GM21367 (cell line): Measurements from ENCODE around the gene ZNF740.

ENCODE experiments used
- ATAC-seq: cut with Tn5 transposase; IDR thresholded peaks from one replicate; pipeline ENCODE4 v1.9.1; 2021; ENCODE audit not compliant: unreplicated experiment

ZNF740 gene

DNA sequence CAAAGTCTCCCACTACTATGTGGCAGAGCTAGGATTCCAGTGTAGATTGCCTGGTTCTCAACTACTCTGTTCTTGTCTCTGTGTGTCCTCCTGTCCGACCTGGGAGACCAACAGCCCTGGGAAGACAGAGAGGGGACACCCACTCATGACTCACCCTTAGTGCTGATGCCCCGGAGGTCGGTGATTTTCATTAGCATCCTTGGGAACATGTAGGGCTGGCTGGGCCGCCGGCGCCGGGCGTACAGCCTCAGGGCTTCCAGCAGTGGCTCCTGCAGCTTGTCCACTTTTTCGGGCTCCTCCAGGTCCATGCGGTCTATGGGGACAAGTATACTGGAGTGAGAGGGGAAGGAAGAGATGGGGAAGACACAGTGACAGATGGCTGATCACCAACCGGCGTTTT lies 32.4 kb downstream of the ZNF740 start:
- no peak for ATAC-seq

DNA sequence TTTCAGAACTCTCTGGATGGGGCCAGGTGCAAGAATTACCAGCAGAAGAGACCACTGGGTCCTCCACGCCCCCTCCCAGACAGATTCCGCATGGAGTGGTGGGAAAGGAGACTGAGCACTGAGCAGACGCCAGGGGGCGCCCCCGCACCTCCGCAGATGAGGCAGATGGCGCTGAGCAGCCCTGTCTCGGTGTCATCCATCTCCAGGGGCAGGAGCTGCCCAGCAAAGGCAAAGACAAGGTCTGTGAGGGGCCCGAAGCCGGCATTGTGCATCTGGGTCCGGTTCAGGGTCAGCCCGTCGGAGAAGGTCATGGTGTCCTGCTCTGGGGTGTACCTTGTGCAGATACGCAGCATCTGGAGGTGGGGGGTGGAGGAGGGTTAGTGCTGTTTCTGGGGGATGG lies 32.8 kb downstream of the ZNF740 start:
- ATAC-seq: no peak

DNA sequence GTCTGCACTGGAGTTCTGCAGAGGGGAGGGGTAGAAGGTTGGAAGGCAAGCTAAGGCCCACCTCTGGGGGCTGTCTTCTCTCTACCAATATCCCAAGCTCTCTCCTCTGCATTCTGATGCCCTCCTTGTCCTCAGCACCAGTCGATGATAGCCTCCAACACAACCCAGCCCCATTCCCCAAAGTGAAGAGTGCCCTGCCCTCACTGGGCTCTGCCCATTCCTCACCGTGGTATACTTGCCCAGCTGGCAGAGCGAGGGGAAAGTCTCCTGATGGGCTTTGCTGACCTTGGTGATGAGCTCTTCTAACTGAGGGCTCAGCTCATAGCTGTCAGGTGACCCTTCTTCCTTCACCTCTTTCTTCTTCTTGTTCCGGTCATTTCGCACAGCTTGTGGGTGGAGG lies 33.7 kb downstream of the ZNF740 start:
- no peak for ATAC-seq

DNA sequence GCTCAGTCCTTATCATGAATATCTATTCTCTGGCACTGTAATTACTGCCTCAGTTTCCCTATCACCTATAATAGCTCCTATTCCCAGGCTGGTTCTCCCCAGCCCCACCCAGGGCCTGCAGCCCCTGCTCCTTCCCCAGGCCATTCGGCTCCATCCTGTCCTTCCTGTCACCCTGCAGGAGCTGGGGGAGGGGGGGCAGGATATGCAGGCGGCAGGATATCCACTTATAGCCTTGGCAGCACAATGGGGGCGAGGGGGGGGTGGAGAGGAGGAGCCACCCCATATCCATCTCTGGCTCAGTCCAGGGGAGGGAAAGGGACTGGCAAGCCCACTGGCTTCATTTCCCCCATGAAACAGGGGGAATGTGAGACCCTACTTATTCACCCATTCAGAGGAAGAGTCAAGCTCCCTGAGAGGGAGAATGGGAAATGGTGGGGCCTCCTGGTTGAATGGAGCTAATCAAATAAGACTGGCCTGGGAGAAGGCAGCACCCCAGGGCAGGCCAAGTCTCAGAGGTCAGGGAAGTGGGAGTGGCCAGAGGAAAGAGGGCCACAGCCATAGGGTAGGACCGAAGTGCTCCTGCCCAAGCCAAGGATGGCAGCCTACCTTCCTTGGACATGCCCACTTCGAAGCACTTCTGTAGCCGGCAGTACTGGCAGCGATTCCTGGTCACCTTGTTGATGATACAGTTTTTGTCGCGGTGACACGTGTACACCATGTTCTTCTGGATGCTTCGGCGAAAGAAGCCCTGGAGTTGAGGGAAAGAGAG lies 34.3 kb downstream of the ZNF740 start:
- no peak for ATAC-seq

DNA sequence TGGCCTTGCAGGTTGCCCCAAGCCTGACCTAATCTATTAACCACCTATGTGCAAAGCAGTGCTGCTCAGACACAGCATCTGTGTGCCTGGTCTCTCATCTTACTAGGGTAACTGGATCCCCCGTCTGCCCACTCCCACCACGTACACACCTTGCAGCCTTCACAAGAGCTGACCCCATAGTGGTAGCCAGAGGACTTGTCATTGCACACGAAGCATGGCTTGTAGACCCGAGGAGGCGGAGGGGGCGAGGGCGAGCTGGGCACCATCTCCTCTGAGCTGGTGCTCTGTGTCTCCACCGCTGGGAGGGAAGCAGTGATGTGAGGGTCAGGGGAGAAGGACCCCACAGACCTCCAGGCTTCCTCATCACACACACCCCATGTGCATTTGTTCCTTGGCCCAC lies 35.0 kb downstream of the ZNF740 start:
- no peak for ATAC-seq

DNA sequence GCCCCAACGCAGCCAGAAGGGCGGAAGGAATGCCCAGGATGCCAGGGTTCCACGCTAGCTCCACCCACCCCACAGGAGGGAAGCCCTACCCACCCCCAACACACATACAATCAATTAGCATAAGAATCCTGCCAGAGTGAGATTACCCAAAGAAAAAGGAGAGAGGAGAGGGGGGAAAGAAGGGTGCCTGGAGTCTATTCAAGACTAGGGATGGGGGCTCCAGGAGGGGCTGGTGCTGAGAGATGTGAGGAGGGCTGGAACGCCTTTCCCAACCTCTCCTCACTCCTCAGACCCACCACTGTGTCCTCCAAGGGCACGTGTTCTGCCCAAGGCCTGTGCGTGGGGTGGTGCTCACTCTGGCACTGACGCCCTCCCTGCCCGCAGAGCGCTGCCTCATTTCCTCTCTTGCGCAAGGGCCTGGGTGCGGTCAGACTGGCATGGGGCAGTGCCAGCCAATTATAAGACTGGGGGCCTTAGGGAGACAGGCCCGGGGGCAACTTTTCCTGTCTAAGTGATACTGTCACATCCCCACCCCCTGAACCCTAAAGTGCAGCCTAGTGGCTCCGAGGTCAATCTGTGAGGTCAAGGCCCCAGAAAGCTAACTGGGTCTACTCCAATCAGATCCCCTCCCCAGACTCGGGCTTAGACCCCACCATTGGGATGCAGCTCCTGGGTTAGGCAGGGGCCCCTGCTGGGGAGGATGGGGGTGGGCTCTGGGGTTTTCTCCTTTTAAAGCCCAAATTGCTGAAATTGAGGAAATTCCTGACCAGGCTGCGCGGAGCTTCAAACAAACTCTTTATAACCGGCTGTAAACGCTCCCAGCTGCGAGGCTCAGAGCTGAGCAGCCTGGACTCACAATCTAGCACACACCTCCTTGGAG lies 36.8 kb downstream of the ZNF740 start:
- ATAC-seq: no peak

DNA sequence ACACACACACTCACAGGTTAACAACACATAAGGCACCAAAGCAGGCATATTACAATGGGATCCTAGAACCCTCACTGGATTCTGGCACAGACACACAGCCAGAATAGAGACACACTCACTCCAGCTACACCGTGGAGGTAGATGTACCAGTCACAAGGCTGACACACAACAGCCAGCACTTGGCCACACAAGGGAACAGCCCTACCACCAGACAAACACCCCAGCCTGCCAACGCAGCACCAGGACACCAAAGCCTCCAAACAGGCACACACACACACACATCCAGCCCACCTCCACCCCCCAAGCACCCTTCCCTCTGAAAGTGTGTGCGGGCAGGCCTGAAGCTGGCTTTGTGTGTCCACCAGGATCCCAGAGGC lies 37.4 kb downstream of the ZNF740 start:
- ATAC-seq: no peak

DNA sequence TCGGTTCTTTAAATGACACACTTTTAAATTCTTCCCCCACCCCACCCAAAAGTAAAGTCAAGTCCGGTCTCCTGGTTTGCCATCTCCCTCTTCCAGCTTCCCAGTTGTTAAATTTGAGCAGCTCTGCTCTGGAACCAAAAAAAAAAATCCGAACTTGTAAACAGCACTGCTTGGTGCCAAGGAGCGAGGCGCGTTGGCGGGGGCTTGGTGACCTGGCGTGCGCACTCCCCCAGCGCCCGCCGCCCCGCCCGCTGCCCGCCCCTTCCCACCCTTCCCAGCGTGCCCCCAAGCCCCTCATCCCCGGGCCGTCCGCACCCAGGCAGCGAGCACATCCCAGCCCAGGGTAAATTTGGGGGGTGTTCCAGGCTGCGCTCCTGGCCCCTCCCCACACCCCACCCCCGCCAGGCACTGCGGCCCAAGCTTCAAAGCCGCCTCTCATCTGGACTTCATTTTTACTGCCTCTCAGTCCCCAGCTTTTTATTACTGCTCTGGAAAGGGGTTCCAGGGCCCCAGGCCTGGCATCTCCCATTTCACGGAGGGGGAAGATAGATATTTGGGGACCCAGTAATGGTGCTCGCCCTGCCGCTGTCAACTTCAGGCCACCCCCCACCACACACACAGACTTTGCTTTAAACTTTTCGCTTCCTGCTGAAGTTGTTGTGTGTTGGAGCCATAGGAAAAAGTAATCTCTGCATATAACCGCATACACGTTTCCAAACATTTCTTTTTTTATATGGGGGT lies 38.2 kb downstream of the ZNF740 start:
- ATAC-seq: no peak

DNA sequence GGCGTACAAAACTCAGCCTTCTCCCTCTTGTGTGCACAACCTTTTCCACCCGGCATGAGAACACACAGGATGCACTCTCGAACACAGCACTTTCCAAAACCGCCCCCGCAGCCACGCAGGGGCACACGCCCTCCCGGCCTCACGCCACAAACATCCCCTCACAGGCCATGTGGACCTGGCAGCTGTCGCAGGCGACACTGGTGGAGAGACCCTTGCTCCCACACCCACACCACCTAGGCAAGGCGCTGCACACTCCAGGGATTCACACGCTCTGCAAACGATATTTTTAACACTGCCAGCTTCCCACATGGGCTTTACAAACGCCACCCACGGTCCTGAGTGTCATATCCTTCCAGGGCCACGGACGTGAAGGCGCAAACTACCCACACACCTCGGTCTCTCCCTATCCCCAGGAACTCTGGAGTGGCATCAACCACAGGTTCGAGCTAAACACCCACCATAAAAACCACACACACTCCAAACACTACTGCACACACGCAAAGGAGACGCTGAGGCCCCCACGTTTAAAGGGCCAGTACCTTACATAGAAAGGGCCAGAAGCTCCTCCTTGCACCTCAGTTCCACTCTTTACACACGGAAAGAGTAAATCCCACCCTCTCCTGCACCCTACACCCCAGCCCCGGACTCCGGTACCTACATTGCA lies 38.9 kb downstream of the ZNF740 start:
- no peak for ATAC-seq

DNA sequence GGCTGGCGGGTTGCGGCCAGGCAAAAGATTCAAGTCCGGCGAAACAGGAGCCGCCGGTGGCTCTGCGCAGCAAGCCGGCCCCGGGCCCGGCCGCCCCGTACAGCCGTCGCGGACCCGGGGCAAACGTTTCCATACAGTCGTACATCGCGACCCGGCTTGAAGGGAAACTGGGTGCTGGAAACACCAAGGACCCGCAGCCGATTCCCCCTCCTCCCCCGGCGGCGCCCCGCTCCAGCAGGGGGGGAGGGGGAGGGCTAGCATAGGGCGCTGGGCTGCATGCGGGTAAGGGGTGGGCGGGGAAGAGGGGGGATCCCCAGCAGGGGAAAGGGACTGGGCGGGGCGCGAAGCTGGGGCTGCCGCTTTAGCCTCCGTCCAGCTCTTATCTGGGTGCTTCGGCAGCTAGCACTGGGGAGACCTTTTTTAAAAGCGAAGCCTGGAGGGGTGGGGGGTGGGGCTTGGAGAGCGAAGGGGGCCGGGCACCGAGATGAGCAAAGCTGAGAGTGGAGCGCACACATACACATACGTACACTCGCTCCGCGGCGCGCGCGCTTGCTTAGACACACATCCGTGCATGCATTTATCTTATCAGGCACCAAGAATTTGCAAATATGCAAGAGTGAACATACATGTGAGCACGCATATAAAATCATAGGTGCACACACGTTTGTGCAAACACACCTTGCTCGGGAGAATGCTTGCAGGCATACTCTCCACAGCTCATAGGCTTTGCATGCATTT lies 39.6 kb downstream of the ZNF740 start:
- peak; percentile 14 for ATAC-seq

DNA sequence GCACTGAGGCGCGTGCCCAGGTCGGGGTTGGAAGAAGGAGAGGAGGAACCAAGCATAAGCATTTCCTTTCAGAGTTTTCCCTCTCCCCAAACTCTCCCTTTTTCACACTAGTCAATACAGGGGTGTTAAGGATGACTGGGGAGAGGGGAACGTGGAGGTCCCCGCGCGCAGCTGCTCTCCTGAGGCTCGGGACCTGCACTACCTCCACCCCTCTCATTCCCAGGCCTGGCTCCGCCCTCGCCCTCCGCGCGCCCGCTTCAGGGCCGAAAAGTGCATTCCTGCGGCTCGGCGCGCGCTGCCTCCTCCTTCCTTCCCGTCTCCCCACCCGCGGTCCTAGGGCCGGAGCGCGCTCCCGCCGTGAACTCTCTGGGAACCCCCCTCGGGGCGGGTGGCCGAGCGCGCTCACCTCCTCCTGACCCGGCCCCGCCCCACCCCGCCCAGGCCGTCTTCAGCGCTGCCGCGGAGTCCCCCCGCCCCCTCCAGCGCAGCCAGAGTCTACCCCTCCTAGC lies 40.2 kb downstream of the ZNF740 start:
- ATAC-seq: peak; percentile 38

DNA sequence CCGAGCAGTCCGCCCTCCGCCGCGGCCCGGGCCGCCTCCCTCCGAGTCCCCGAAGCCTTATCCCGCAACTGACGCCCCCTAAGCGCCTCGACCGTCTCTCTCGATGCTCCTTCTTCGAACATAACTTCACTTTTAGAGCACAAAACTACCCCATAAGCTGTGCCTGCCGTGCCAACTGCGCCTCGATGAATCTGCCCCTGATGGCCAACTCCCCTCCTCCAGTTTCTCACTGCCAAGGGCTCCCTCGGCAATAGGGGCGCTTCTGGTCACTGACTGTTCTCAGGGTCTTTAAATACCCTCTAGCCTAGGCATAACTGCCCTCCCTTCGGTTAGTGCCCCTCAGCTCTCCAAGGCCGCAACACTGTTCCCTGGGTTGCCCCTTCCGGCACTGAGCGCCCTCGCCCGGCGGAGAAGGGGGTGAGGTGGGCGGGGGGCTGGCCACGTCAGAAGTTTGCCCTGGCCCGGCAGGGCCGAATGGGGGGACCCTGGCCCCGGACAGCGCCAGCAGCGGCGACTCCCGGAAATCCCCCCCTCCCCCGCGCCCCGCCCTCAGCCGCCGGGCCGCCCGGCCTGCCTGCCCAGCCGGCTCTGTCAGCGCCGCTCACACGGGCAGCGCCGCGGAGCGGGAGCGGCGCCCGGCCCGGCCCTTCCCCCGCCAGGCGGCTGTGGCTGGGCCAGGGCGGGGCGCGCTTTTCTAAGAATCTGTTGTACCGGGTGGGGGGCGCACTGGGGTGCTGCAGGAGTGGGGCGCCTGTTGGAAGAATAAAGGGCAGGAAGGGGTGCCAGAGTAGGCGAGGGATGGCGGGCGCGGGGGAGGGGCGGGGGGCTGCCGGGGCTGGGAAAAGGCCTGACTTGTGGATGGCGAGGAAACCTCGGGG lies 40.9 kb downstream of the ZNF740 start:
- peak; percentile 18 for ATAC-seq

DNA sequence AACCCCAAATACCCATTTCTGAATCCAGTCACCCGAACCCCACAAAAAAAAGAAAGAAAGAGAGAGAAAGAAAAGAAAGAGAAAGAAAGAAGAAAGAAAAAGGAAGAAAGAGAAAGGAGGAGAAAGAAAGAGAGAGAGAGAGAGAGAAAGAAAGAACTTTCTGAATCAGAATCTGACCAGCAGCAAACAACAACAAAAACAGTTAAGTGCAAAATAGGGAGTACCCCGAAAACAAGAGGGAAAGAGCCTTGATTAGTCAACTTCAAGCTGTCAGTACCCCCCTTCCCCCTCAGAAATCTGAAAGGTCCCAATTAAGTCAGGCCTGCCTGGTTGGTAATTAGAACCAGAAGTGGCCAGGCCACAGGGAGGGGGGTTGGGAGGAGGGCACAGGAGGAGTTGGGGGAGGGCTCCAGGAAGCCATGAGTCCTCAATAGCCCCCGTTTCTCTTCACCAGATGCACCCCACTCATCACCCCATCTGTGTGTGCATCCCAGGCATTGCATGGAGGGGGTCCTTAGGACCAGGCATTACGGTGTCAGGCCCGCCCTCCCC lies 41.7 kb downstream of the ZNF740 start:
- no peak for ATAC-seq

DNA sequence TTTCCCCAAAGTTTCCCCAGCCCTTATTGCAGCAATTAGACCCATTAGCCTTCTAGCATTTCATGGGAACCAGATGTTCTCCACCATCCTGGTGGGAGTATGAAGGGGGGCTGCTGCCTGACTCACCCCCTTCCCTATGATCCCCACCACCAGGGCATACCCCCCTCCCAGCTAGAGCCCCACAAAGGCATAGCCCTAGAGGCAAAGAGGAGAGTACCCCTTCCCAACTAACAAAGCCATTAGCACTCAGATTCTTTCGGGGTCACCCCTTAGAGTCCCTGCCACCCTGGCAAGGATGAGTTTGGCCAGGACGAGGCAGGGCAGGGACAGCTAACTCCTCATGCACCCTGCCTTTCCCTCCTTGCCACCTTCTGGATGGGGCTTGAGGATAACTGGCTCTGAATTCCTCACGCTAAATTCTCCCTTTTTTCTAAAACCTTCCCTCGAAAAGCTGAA lies 42.3 kb downstream of the ZNF740 start:
- no peak for ATAC-seq

DNA sequence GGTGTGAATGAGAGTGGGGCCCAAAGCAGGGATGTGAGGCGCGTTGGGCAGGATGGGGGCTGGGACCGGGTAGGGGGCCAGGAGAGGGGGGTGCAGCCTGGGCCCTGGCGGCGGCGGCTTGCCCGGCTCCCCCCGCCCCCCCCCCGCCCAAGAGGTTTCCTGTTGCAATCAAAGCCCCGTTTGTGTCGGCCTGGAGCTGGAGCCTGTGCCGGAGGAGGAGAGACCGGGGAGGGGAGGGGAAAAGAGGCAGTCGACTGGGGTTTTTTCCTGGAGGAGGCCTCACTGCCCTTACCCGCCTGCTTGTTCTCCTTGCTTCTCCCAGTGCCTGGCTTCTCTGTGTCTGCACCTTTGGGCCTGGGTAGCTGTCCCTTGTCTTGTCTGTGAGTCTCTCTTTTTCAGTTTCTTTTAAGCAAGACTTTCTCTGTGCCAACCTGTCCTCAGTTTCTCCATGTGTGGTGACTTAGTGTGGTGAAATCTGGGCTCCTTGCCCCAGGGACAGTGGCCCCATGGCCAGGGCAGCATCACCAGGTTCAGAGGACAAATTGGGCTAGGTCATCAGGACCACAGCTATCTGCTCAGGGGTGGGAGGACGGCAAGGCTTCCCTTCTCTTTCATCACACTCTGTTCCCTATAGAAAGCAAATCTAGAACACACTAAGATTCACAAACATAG lies 43.0 kb downstream of the ZNF740 start:
- no peak for ATAC-seq

DNA sequence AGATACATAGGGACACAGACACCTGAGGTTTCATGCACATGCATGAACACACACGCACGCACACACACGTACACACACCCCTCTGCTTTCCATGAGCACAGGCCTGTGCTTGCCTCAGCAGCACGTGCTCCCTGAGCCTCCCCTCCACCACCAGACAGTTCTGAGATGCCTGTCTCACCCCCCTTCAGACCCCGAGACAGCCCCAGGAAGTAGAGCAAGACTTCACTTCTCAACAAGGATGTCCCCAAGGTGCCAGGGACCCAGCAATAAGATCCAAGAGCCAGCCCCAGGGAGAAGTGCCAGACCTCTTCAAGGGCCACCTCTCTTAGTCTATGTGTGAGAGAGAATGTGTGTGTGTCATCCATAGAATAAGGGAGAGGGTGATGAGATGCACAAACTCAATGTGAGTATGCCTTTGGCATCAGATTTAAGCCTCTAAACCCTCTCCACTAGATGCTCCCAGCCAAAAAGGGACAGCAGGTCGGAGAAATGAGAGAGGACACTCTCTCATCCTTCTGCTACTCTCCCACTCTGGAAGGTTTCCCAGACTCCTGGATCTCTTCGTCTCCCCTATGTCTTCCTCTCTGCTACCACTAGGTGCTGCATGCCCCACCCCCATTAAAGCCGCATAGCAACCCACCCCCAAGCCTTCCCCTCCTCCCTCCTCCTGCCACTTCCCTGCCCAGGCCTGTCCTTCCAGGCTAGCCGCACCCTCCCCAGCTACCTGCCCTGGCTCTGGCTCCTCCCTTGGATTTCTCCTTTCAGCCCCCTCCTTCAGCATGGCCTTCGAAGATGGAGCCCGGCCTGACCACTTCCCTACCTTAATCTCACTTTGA lies 43.8 kb downstream of the ZNF740 start:
- ATAC-seq: no peak

DNA sequence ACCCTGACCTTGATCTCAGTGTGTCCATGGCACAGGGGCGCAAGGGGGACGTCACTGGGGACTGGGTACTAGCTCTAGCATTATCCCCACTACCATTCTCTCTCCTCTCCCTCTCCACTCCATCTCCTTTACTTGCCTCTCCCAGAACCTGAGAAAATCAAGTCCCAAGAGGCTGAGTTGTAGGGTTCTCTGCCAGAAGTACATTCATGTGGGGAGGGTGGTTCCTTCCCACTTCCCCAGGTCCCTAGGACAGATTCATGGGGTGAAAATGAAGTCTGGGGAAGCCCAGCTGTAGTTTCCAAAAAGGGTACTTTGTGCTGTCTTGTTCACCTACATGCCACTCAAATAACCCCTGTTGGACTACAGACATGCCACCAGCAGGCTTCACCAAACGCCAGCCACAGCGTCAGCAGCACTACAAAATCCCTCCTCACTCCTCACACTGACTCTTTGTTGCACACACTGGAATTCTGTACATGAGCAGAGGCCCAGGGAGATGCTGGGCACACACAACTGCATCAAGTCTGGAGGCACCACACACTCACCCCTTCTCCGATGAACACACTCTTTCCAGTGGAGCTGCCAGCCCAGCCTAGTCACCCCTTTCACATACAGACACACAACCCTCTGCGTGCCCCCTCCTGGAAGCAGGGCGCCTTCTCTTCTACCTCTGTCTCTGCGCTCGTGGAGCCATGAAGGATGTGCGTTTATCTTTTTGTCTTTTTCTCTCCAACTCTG lies 44.5 kb downstream of the ZNF740 start:
- no peak for ATAC-seq
